Fibroblast of lung (primary cell): ENCODE measurements around the gene ASTN2.

ENCODE experiments used
- CTCF ChIP-seq, 2 donors: IDR thresholded peaks in 1 of 2; conservative IDR thresholded peaks in 1 of 2; 1 replicate in 1 of 2; 2 replicates in 1 of 2; pipeline ENCODE4 v1.5.1; 2011 to 2012; ENCODE audit warnings: low read length in 2 of 2, control low read depth in 1 of 2, inconsistent platforms in 1 of 2, low read depth in 1 of 2, mild to moderate bottlenecking in 1 of 2
- EZH2 ChIP-seq: IDR thresholded peaks from 2 replicates; pipeline ENCODE4 v1.5.1; 2012; ENCODE audit warnings: low read length, control low read depth, mild to moderate bottlenecking; ENCODE audit errors: missing control alignments

DNA sequence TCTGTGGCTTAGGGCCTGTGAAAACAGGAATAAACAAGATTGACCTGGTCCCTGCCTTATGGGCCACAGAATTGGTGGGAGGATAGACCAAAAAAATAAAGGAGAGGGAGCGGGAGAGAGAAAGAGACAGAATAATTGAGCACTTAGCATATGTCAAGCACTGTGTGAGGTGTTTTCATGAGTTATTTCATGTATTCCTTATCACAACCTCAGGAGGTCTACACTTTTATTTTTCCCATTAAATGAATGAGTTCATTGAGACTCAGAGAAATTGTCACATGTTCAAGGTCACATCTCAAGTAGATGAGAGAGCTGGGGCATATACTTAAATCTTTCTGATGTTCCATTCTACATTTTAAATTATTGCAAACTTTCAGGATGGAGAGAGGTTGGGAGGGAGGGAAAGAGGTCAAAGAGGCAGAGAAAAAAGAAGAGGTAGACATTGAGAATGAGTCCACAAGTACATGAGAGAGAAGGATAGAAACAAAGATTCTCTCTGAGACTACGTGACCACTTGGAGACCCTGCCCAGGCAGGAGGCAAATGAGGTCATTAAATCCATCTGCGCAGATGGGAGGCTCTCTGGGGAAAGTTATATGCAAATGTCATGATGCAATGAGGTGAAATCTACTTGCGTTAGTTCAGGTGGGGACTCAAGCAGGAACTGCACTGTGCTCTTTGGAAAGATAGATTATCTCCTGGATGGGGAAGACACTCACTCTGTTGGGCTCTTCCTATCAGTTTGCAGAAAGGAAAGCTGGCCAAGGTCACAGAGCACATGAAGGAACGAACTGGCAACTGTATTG, 1019.8 kb downstream of the ASTN2 start:
- no peak for TF ChIP-seq CTCF (conservative IDR thresholded peaks at IDR 0.05 in 1 of 2, IDR thresholded peaks at IDR 0.05 in 1 of 2; ENCODE audit: low read depth in 1 of 2, low read length in 2 of 2)
- no peak for TF ChIP-seq EZH2
